Motor neuron (in vitro differentiated cells): ENCODE measurements around the gene CENPO. TPM values are rescaled to one million over a fixed set of nuclear protein-coding genes. Genes with fewer than 3 reads are reported as not detected.
A peak's percentile ranks its signal among the peaks of the same experiment; 100 is the strongest.

Experiments
- ATAC-seq, 8 experiments: fragments of 200-7000 bp; cut with Tn5 transposase; replicated peaks in 6 of 8; 2 replicates each; pipeline ENCODE4 v1.8.0; 2021; ENCODE audit warnings: mild to moderate bottlenecking in 8 of 8, moderate library complexity in 8 of 8
- H3K27ac ChIP-seq, 2 donors: fragments of 250-450 bp; sonication (Bioruptor Pico); 2 replicates each; pipeline ENCODE4 v1.9.0; 2021; ENCODE audit warnings: antibody characterized with exemption in 2 of 2, mild to moderate bottlenecking in 2 of 2, moderate library complexity in 1 of 2
- H3K4me1 ChIP-seq, 2 donors: fragments of 250-450 bp; sonication (Bioruptor Pico); replicated peaks in 1 of 2; 2 replicates each; pipeline ENCODE4 v1.6.1; 2021; ENCODE audit warnings: antibody characterized with exemption in 2 of 2, mild to moderate bottlenecking in 2 of 2, moderate library complexity in 1 of 2
- H3K4me3 ChIP-seq, 5 donors: fragments of 250-450 bp; sonication (Bioruptor Pico); 2 replicates each; pipeline ENCODE4 v1.9.0; 2021; ENCODE audit warnings: antibody characterized with exemption in 5 of 5, mild to moderate bottlenecking in 5 of 5, moderate library complexity in 4 of 5
- WGBS, 10 experiments: fragments of 450-650 bp; shearing (Covaris generic); methylation state at CpG; one replicate each; pipeline ENCODE4 v1.0.0; 2022; 5-methylcytosine and 5-hydroxymethylcytosine counted together
- in situ Hi-C, 9 experiments: fragments of 400-800 bp; cut with MboI; loops; one replicate each; pipeline ENCODE4 v1.15.0; 2021; ENCODE audit warnings: low sequenced_read_pairs in 9 of 9, low pct_unique_long_range_greater_than_20kb in 2 of 9; ENCODE audit not compliant: unreplicated experiment in 9 of 9
- total RNA-seq, 8 experiments: library from RNA; unstranded; fragments of 300-600 nt; gene quantifications; 2 replicates each; pipeline versions ENCODE4 v1.2.3 to v1.2.4, GENCODE V29; 2022

Gene CENPO
- total RNA-seq, 8 experiments from 2014 or later = 4.8 to 35.0 (median 6.7) TPM

GRCh38 chr2:24827321-24828237, 34.4 kb downstream of the CENPO start:
- Histone ChIP-seq H3K27ac (no peak overlapping the region), H3K4me1 (peaks cover 0 to 5% of the 10 kb centered on the region in 2 donors), H3K4me3 (no peak overlapping the region)
- in situ Hi-C loops = loop anchor here in 3 of 9 experiments (10.0 to 25.0 kb wide), 2 partner anchors 413 to 415 kb away; no protein-coding TSS in a partner anchor
- WGBS, 10 experiments = 23 to 85% (median 35%) methylated on average over 2 to 14 of the region's 30 CpGs; no CpG with 5 or more reads in 3 of the 10 experiments
- peak; percentile 92 to 98 (median 98) for ATAC-seq

- H3K4me3 ChIP-seq = no peak overlapping the region
- ATAC-seq = no peak
- H3K4me1 ChIP-seq = peaks cover 0 to 4% of the 10 kb centered on the region in 2 donors
- 50 to 100% (median 77%) methylated on average over 1 to 10 of the region's 17 CpGs; no CpG with 5 or more reads in 1 of the 10 experiments for WGBS, 10 experiments
- no peak overlapping the region for H3K27ac ChIP-seq
- in situ Hi-C loops = loop anchor here in 3 of 9 experiments (10.0 to 25.0 kb wide), 2 partner anchors 414 to 416 kb away; no protein-coding TSS in a partner anchor
Observed at GRCh38 chr2:24828238-24828996, 35.2 kb downstream of the CENPO start.

- Histone ChIP-seq H3K4me3 (no peak overlapping the region), H3K27ac (no peak overlapping the region), H3K4me1 (peaks cover 0 to 4% of the 10 kb centered on the region in 2 donors)
- in situ Hi-C loops = loop anchor here in 2 of 9 experiments (25.0 kb wide), 1 partner anchor 418 kb away; no protein-coding TSS in a partner anchor
- no peak for ATAC-seq
- 93 to 100% methylated on average over 1 to 2 of the region's 5 CpGs; no CpG with 5 or more reads in 8 of the 10 experiments for WGBS, 10 experiments
Observed at GRCh38 chr2:24830351-24830750, 37.1 kb downstream of the CENPO start.

- Histone ChIP-seq H3K4me1 (peaks cover 0 to 4% of the 10 kb centered on the region in 2 donors), H3K4me3 (no peak overlapping the region), H3K27ac (no peak overlapping the region)
- 100% methylated on average over 1 to 2 of the region's 12 CpGs; no CpG with 5 or more reads in 7 of the 10 experiments for WGBS, 10 experiments
- in situ Hi-C loops = loop anchor here in 2 of 9 experiments (25.0 kb wide), 1 partner anchor 418 kb away; no protein-coding TSS in a partner anchor
- ATAC-seq = no peak
Observed at GRCh38 chr2:24830786-24831185, 37.6 kb downstream of the CENPO start.

GRCh38 chr2:24831221-24832072, 38.2 kb downstream of the CENPO start:
- 71 to 92% (median 79%) methylated on average over 1 to 7 of the region's 18 CpGs; no CpG with 5 or more reads in 5 of the 10 experiments for WGBS, 10 experiments
- in situ Hi-C loops = loop anchor here in 2 of 9 experiments (25.0 kb wide), 1 partner anchor 419 kb away; no protein-coding TSS in a partner anchor
- H3K27ac ChIP-seq = no peak overlapping the region
- no peak overlapping the region for H3K4me3 ChIP-seq
- no peak for ATAC-seq
- H3K4me1 ChIP-seq = peaks cover 0 to 4% of the 10 kb centered on the region in 2 donors

GRCh38 chr2:24832073-24832461, 38.8 kb downstream of the CENPO start:
- peak in 5 of 8 experiments; percentile 40 to 72 (median 50) for ATAC-seq
- H3K27ac ChIP-seq = no peak overlapping the region
- in situ Hi-C loops = loop anchor here in 2 of 9 experiments (25.0 kb wide), 1 partner anchor 420 kb away; no protein-coding TSS in a partner anchor
- peaks cover 0 to 4% of the 10 kb centered on the region in 2 donors for H3K4me1 ChIP-seq
- 50 to 63% (median 61%) methylated on average over 1 to 5 of the region's 14 CpGs; no CpG with 5 or more reads in 6 of the 10 experiments for WGBS, 10 experiments
- no peak overlapping the region for H3K4me3 ChIP-seq

- H3K4me1 ChIP-seq = peaks cover 0 to 4% of the 10 kb centered on the region in 2 donors
- 65 to 100% (median 80%) methylated on average over 2 to 8 of the region's 9 CpGs; no CpG with 5 or more reads in 2 of the 10 experiments for WGBS, 10 experiments
- H3K27ac ChIP-seq = no peak overlapping the region
- ATAC-seq = no peak
- no peak overlapping the region for H3K4me3 ChIP-seq
- in situ Hi-C loops = loop anchor here in 2 of 9 experiments (25.0 kb wide), 1 partner anchor 420 kb away; no protein-coding TSS in a partner anchor
Observed at GRCh38 chr2:24832521-24832920, 39.3 kb downstream of the CENPO start.

GRCh38 chr2:24832931-24833701, 39.9 kb downstream of the CENPO start:
- in situ Hi-C loops = loop anchor here in 2 of 9 experiments (25.0 kb wide), 1 partner anchor 421 kb away; no protein-coding TSS in a partner anchor
- 59 to 100% (median 83%) methylated on average over 1 to 16 of the region's 22 CpGs; no CpG with 5 or more reads in 3 of the 10 experiments for WGBS, 10 experiments
- no peak overlapping the region for H3K4me3 ChIP-seq
- ATAC-seq = peak in 6 of 8 experiments; percentile 35 to 78 (median 52)
- no peak overlapping the region for H3K27ac ChIP-seq
- peaks cover 0 to 4% of the 10 kb centered on the region in 2 donors for H3K4me1 ChIP-seq

- 80 to 100% (median 100%) methylated on average over 1 to 4 of the region's 32 CpGs; no CpG with 5 or more reads in 6 of the 10 experiments for WGBS, 10 experiments
- Histone ChIP-seq H3K4me3 (no peak overlapping the region), H3K27ac (no peak overlapping the region), H3K4me1 (peaks cover 0 to 4% of the 10 kb centered on the region in 2 donors)
- in situ Hi-C loops = loop anchor here in 2 of 9 experiments (25.0 kb wide), 1 partner anchor 422 kb away; no protein-coding TSS in a partner anchor
- peak in 2 of 8 experiments; percentile 20 to 30 for ATAC-seq
Observed at GRCh38 chr2:24833821-24834732, 40.9 kb downstream of the CENPO start.

- Histone ChIP-seq H3K27ac (no peak overlapping the region), H3K4me3 (no peak overlapping the region), H3K4me1 (peaks cover 0 to 4% of the 10 kb centered on the region in 2 donors)
- ATAC-seq = peak in 2 of 8 experiments; percentile 7 to 16
- 81 to 100% (median 92%) methylated on average over 1 to 15 of the region's 20 CpGs; no CpG with 5 or more reads in 5 of the 10 experiments for WGBS, 10 experiments
- in situ Hi-C loops = loop anchor here in 2 of 9 experiments (25.0 kb wide), 1 partner anchor 423 kb away; no protein-coding TSS in a partner anchor
Observed at GRCh38 chr2:24834733-24835395, 41.6 kb downstream of the CENPO start.
